Left lung (tissue), 10 donors: ENCODE data around the gene TARS2. TPM values are rescaled to one million over a fixed set of nuclear protein-coding genes. Genes with fewer than 3 reads are reported as not detected.

Experiments used
- ATAC-seq: fragments of 200-7000 bp; cut with Tn5 transposase; one replicate; pipeline ENCODE4 v1.9.1; 2020; ENCODE audit warnings: moderate library complexity
- DNase-seq, 4 donors: peaks; one replicate each; pipeline ENCODE4 v3.0.0-alpha.2; 2013 to 2020
- H3K27ac ChIP-seq, 2 donors: fragments of 200-600 bp; sonication (generic) in 1 of 2; one replicate each; pipeline versions ENCODE4 v1.5.0 to v1.8.0; 2020 to 2021
- H3K27me3 ChIP-seq, 2 donors: fragments of 200-600 bp; sonication (generic) in 1 of 2; one replicate each; pipeline versions ENCODE4 v1.5.0 to v1.8.0; 2020 to 2021
- H3K36me3 ChIP-seq, 2 donors: fragments of 200-600 bp; sonication (generic) in 1 of 2; one replicate each; pipeline versions ENCODE4 v1.5.0 to v1.8.0; 2020 to 2021
- H3K4me1 ChIP-seq, 2 donors: fragments of 200-600 bp; one replicate each; pipeline ENCODE4 v1.8.0; 2021
- H3K4me3 ChIP-seq, 2 donors: fragments of 200-600 bp; sonication (generic) in 1 of 2; one replicate each; pipeline versions ENCODE4 v1.5.0 to v1.8.0; 2020 to 2021; ENCODE audit warnings: mild to moderate bottlenecking in 1 of 2
- H3K9me3 ChIP-seq, 2 donors: fragments of 200-600 bp; sonication (generic) in 1 of 2; one replicate each; pipeline versions ENCODE4 v1.5.0 to v1.8.0; 2020 to 2021
- intact Hi-C, 2 donors: fragments of 100-400 bp; cut with DNase I; formaldehyde crosslinking; loops; one replicate each; pipeline versions ENCODE4 v1.11.2 to v1.14.2; 2022
- microRNA-seq, 2 donors: library from miRNA; unstranded; fragments of <30 nt; microRNA quantifications; one replicate each; pipeline ENCODE4, GENCODE V29; 2019
- polyA plus RNA-seq, 6 donors: library from polyadenylated mRNA; unstranded; fragments of 120-200 nt; gene quantifications; one replicate each; pipeline ENCODE4 v1.2.1, GENCODE V29; 2013; ENCODE audit not compliant: insufficient read length in 6 of 6
- total RNA-seq, 2 donors: library from RNA; stranded (reverse); fragmentation: NEBNext Ultra II Directional; extraction: Animal tissue kit (Norgen Biotek cat#: 25700); gene quantifications; one replicate each; pipeline ENCODE4 v1.2.1, GENCODE V29; 2021
- TF ChIP-seq, protein P1 (sequence below), 2 donors: fragments of 200-600 bp; sonication (generic) in 1 of 2; IDR thresholded peaks; one replicate each; pipeline versions ENCODE4 v1.5.0 to v1.8.0; 2021; ENCODE audit warnings: antibody characterized with exemption in 2 of 2
- donor health status: DM: no; HTN: yes; CAD: no.
- donor health status: DM: no; HTN: no; CAD: no.

TARS2 gene
- total and polyA plus RNA-seq, 8 donors: 18.5 to 29.4 (median 26.0) TPM

DNA sequence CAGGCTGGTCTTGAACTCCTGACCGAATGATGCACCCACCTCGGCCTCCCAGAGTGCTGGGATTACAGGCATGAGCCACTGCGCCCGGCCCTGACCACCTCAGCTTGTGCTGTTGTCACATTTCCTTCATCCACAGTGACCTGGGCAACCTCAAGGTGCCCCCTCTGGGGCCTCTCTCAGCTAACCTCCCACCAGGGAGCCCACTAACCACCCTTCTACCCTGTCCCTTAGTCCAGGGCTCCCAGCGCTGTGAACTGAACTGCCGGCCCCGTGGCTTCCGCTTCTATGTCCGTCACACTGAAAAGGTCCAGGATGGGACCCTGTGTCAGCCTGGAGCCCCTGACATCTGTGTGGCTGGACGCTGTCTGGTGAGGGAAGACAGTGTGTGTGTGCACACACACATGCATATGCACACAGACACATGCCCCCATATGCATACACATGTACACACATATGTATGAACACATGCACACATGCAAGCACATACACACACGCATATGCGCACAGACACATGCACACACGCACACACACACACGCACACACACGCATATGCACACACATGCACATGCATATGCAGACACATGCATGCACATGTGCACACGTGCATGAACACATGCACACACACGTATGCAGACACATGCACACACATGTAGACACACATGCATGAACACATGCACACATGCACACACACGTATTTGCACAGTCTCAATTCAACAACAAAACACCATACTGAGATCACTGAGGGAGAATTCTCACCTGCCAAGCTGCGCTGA lies 68.2 kb downstream of the TARS2 start:
- DNase-seq (no peak), ATAC-seq (no peak)
- H3K9me3 ChIP-seq: no peaks in the 10 kb centered on the region
- H3K36me3 ChIP-seq: peaks cover 0 to 61% of the 10 kb centered on the region in 2 donors
- no peak overlapping the region for H3K4me3 ChIP-seq
- no peak overlapping the region for H3K27ac ChIP-seq
- H3K4me1 ChIP-seq: peaks cover 35 to 68% of the 10 kb centered on the region in 2 donors
- TF ChIP-seq, protein P1, sequence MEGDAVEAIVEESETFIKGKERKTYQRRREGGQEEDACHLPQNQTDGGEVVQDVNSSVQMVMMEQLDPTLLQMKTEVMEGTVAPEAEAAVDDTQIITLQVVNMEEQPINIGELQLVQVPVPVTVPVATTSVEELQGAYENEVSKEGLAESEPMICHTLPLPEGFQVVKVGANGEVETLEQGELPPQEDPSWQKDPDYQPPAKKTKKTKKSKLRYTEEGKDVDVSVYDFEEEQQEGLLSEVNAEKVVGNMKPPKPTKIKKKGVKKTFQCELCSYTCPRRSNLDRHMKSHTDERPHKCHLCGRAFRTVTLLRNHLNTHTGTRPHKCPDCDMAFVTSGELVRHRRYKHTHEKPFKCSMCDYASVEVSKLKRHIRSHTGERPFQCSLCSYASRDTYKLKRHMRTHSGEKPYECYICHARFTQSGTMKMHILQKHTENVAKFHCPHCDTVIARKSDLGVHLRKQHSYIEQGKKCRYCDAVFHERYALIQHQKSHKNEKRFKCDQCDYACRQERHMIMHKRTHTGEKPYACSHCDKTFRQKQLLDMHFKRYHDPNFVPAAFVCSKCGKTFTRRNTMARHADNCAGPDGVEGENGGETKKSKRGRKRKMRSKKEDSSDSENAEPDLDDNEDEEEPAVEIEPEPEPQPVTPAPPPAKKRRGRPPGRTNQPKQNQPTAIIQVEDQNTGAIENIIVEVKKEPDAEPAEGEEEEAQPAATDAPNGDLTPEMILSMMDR (IDR thresholded peaks at IDR 0.05): no peak
- H3K27me3 ChIP-seq: no peaks in the 10 kb centered on the region
- intact Hi-C loops: no loop called here

DNA sequence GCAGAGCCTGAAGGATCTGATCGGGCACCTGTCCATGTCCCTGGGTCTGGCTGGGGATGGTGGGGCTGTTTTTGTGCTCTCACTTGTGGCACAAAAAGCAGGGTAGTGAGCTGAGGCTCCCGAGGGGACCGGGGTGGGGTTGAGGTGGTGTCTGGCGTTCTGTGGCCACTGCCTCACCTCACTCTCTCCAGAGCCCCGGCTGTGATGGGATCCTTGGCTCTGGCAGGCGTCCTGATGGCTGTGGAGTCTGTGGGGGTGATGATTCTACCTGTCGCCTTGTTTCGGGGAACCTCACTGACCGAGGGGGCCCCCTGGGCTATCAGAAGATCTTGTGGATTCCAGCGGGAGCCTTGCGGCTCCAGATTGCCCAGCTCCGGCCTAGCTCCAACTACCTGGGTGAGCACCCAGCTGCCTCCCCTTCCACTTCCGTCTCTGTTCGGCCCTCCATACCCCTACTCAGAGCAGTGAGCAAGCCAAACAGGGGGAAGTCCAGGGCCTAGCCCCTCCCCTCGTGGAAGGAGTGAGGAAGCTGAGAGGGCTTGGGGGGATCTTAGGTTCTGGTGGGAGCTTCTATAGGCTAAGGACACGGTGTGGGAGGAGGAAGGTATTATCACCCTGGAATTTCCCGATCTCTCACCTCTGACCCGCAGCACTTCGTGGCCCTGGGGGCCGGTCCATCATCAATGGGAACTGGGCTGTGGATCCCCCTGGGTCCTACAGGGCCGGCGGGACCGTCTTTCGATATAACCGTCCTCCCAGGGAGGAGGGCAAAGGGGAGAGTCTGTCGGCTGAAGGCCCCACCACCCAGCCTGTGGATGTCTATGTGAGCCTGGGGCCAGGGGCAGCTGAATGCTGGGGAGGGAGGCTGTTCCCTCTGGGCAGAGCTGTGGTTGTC lies 69.0 kb downstream of the TARS2 start:
- intact Hi-C loops: no loop called here
- peaks cover 0 to 61% of the 10 kb centered on the region in 2 donors for H3K36me3 ChIP-seq
- DNase-seq: no peak
- no peak overlapping the region for H3K27ac ChIP-seq
- H3K4me3 ChIP-seq: no peak overlapping the region
- no peak for ATAC-seq
- H3K9me3 ChIP-seq: no peaks in the 10 kb centered on the region
- H3K4me1 ChIP-seq: peaks cover 32 to 67% of the 10 kb centered on the region in 2 donors
- H3K27me3 ChIP-seq: no peaks in the 10 kb centered on the region
- TF ChIP-seq, protein P1 (IDR thresholded peaks at IDR 0.05): no peak

DNA sequence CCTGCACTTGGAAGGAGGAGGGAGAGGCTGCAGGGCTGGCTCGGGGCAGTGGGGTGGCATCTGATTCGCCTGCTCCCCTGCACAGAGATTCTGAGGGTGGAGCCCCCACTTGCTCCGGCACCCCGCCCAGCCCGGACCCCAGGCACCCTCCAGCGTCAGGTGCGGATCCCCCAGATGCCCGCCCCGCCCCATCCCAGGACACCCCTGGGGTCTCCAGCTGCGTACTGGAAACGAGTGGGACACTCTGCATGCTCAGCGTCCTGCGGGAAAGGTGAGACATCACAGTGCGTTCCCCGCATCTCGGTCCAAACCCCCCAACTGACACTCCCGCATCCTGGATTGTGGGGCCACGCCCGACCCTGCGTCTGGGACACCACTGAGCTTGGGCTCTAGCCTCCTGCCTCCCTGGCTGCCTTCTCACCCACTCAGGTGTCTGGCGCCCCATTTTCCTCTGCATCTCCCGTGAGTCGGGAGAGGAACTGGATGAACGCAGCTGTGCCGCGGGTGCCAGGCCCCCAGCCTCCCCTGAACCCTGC lies 69.9 kb downstream of the TARS2 start:
- DNase-seq: no peak

More for the DNA sequence above, 69.9 kb downstream of the TARS2 start:
- H3K36me3 ChIP-seq: peaks cover 0 to 61% of the 10 kb centered on the region in 2 donors
- no peak for ATAC-seq
- H3K9me3 ChIP-seq: no peaks in the 10 kb centered on the region
- peaks cover 29 to 59% of the 10 kb centered on the region in 2 donors for H3K4me1 ChIP-seq
- no peaks in the 10 kb centered on the region for H3K27me3 ChIP-seq
- intact Hi-C loops: no loop called here
- no peak overlapping the region for H3K27ac ChIP-seq
- TF ChIP-seq, protein P1 (IDR thresholded peaks at IDR 0.05): no peak
- H3K4me3 ChIP-seq: no peak overlapping the region

Small RNA genes within 50 kb of the gene (microRNA-seq; reads per million reads assigned to microRNA genes)
- gene MIR4257: 0 reads per million in 2 donors
- gene MIR6878: 0 to 0.27 reads per million in 2 donors

Other genes starting within 250 kb of the TARS2 start
- gene CA14, start 229.6 kb upstream of the TARS2 start, total RNA-seq: under 1 TPM; 0.18 to 0.44 TPM
- gene CA14, start 229.6 kb upstream of the TARS2 start, polyA plus RNA-seq: 1 to 10 TPM; 4.4 to 5.7 (median 4.6) TPM
- gene APH1A, start 218.4 kb upstream of the TARS2 start, total RNA-seq: 100 to 1,000 TPM; 127 to 143 TPM
- 100 to 1,000 TPM; 173 to 206 (median 184) TPM for gene APH1A, start 218.4 kb upstream of the TARS2 start, polyA plus RNA-seq
- gene C1orf54, start 214.6 kb upstream of the TARS2 start, total RNA-seq: 10 to 100 TPM; 10.8 to 21.3 TPM
- 10 to 100 TPM; 58.9 to 83.9 (median 72.5) TPM for gene C1orf54, start 214.6 kb upstream of the TARS2 start, polyA plus RNA-seq
- 1 to 10 TPM; 3.4 to 3.9 TPM for gene CIART, start 204.9 kb upstream of the TARS2 start, total RNA-seq
- 10 to 100 TPM in 2 of 6 donors, 1 to 10 TPM in 4; 7.1 to 13.2 (median 8.7) TPM for gene CIART, start 204.9 kb upstream of the TARS2 start, polyA plus RNA-seq
- 10 to 100 TPM; 44.2 to 47.9 TPM for gene MRPS21, start 193.6 kb upstream of the TARS2 start, total RNA-seq
- gene MRPS21, start 193.6 kb upstream of the TARS2 start, polyA plus RNA-seq: 10 to 100 TPM; 54.0 to 66.2 (median 58.6) TPM
- 10 to 100 TPM; 38.1 to 53.1 TPM for gene PRPF3, start 165.9 kb upstream of the TARS2 start, total RNA-seq
- gene PRPF3, start 165.9 kb upstream of the TARS2 start, polyA plus RNA-seq: 100 to 1,000 TPM; 108 to 152 (median 130) TPM
- 10 to 100 TPM; 26.2 to 29.3 TPM for gene RPRD2, start 123.3 kb upstream of the TARS2 start, total RNA-seq
- gene RPRD2, start 123.3 kb upstream of the TARS2 start, polyA plus RNA-seq: 10 to 100 TPM; 41.8 to 43.8 (median 42.8) TPM
- 10 to 100 TPM; 21.3 to 65.2 TPM for gene ECM1, start 20.7 kb downstream of the TARS2 start, total RNA-seq
- 1 to 10 TPM; 1.9 to 3.4 (median 3.2) TPM for gene ECM1, start 20.7 kb downstream of the TARS2 start, polyA plus RNA-seq
- not detected for gene FALEC, start 28.3 kb downstream of the TARS2 start, total RNA-seq
- 1 to 10 TPM in 5 of 6 donors, under 1 TPM in 1; 0.50 to 1.9 (median 1.2) TPM for gene FALEC, start 28.3 kb downstream of the TARS2 start, polyA plus RNA-seq
- 10 to 100 TPM; 52.9 to 76.0 TPM for gene ADAMTSL4, start 62.0 kb downstream of the TARS2 start, total RNA-seq
- 10 to 100 TPM; 13.0 to 25.7 (median 19.5) TPM for gene ADAMTSL4, start 62.0 kb downstream of the TARS2 start, polyA plus RNA-seq
- gene MCL1, start 92.2 kb downstream of the TARS2 start, total RNA-seq: 100 to 1,000 TPM; 266 to 280 TPM
- gene MCL1, start 92.2 kb downstream of the TARS2 start, polyA plus RNA-seq: 100 to 1,000 TPM; 114 to 260 (median 173) TPM
- 100 to 1,000 TPM; 181 to 199 TPM for gene ENSA, start 142.2 kb downstream of the TARS2 start, total RNA-seq
- 100 to 1,000 TPM; 180 to 218 (median 210) TPM for gene ENSA, start 142.2 kb downstream of the TARS2 start, polyA plus RNA-seq
- gene GOLPH3L, start 209.7 kb downstream of the TARS2 start, total RNA-seq: 10 to 100 TPM; 28.1 to 38.2 TPM
- gene GOLPH3L, start 209.7 kb downstream of the TARS2 start, polyA plus RNA-seq: 10 to 100 TPM; 34.3 to 41.7 (median 39.6) TPM
- 1 to 10 TPM in 1 of 2 donors, under 1 TPM in 1; 0.38 to 2.5 TPM for gene HORMAD1, start 233.5 kb downstream of the TARS2 start, total RNA-seq
- under 1 TPM in 3 of 6 donors, not detected in 3; 0.15 to 0.38 (median 0.17) TPM for gene HORMAD1, start 233.5 kb downstream of the TARS2 start, polyA plus RNA-seq